Measurements from ENCODE around the gene DYNC2LI1.

DYNC2LI1 gene

DNA sequence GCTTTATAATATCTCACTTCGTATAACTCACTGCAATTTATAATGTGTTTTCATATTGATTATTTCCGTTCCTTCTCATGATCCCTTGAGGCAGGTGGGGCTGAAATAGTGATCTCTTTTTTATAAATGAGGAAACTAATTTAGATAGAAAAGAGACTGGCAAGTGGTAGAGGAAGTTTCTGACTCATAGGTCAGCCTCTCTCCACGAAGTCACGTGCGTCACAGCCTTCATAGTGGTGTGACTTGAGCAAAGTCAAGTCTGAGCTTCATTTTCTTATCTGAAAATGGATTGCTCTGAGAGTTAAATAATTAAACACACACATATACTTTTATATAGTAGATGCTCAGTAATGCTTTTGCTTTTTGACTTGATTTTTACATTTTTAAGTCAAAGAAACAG is 44.9 kb downstream of the DYNC2LI1 start:
- no peak for DNase-seq (ENCODE audit: low spot score)

- no peak for DNase-seq (ENCODE audit: low spot score)
These were observed 45.8 kb downstream of the DYNC2LI1 start for GRCh38 chr2:43819491-43820163.

DNA sequence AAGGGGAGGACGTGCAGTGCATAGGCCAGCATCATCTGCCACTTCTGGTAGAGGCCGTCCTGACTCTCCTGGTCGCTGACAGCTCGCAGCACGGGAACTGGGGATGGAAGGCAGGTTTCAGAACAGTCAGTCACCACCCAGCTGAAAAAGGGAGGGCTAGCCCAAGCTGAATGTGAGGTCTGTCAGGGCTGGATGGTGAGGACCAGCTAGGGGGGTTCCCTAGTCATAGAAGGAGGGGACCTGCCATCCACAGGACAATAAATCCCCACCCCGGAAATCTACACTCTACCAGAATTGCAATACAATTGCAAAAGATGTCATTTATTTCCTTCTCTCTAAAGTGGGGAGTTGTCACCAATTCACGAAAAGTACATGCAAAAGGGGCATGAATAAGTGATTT is 49.0 kb downstream of the DYNC2LI1 start:
- no peak for DNase-seq (ENCODE audit: low spot score)

- DNase-seq (ENCODE audit: low spot score), result no peak
These were observed 49.9 kb downstream of the DYNC2LI1 start for GRCh38 chr2:43823751-43824150.

GRCh38 chr2:43824512-43824911 is 50.7 kb downstream of the DYNC2LI1 start:
- DNase-seq (ENCODE audit: low spot score), result no peak

DNA sequence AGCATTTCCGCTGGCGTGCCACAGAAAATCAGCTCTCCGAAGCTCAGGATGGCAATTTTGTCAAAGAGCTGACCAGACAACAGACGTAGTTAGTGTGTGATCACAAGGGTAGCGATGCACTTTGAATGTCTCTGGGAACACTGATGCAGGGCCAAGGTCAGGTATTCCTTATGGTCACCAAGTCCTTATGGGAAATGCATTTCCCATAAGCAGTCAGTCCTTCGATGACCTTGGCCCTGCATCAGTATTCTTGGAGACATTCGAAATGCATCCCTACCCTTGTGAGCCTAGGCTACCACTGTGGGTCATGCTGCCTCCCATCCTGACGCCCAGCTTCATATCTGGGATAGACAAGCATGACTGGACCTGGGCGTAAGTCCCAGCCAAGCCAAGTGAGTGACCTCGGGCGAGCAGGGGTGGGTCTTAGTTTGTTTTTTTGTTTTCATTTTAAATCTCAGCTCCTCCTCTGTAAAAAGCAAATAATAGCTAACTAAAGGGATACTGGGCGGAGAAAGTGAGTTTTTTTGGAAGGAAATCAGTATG is 51.2 kb downstream of the DYNC2LI1 start:
- no peak for DNase-seq (ENCODE audit: low spot score)

GRCh38 chr2:43825841-43826240 is 52.0 kb downstream of the DYNC2LI1 start:
- DNase-seq (ENCODE audit: low spot score), result no peak

GRCh38 chr2:43826305-43827250 is 52.7 kb downstream of the DYNC2LI1 start:
- no peak for DNase-seq (ENCODE audit: low spot score)

GRCh38 chr2:43831543-43832294 is 57.9 kb downstream of the DYNC2LI1 start:
- DNase-seq (ENCODE audit: low spot score), result no peak

- DNase-seq (ENCODE audit: low spot score), result no peak
These were observed 58.6 kb downstream of the DYNC2LI1 start for GRCh38 chr2:43832457-43832856.

GRCh38 chr2:43837033-43837432 is 63.2 kb downstream of the DYNC2LI1 start:
- no peak for DNase-seq (ENCODE audit: low spot score)

DNA sequence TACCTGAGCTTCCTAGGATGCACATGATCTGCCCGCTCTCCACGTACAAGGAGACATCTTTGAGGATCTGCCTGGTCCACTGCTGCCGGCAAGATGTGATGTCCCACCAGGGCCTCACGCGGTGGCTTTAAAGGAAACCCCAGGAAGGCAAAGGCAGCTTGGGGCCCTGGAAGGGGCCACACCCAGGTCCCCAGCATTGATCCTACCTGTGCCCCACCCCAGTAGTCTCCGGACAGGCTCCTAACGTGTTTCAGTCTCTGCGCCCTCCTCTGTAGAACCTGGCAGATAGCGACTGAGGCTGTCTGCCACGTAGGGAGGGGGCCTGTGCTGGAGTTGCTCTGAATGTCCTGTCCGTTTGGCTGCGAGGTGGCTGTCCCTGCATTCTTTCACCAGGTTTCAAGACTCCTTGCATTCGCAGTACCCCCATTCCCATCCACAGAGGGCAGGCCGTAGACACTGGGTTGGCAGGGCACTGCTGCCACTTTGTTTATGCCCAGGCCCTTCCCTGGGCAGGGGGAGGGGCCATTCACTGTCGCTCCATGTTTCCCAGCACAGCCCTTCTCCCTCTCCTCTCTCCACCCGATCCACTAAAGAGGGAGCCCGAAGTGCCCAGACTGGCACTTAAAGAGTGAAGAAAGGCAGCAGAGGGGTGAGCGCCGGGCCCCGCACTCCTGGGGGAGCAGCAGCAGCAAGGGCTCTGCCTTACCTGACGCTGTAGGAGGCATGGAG is 64.2 kb downstream of the DYNC2LI1 start:
- no peak for DNase-seq (ENCODE audit: low spot score)

DNA sequence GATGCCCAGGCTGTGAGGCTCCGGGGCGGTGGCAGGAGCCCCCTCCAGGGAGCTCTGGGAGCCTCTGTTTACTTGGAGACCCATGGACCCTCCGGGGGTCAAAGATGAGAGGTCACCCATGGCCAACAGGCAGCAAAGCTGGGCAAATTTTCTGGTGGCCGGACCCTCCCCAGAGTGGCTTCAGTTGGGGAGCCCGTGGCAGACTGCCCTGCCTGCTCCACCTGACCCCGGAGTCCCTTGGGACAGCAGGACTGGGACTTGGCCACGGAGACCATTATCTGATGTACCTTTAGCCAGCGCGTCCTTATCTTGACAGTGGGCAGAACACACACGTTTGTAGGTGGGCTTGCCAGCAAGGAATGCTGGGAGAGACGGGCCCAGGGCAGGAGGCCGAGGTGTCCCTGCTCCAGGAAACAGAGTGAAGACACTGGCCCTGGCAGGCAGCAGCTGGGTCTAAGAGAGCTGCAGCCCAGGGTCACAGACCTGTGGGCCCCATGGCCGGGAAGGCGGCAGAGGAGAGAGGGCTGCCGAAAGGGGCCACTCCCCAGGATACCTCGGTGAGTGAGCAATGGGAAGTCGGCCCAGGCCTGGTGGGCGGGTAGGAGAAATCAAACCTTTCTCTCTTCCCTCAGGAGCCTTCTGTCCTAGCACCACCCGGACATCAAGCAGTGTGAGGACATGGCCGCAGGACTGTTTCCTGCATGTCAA is 64.9 kb downstream of the DYNC2LI1 start, which contains the start of the genes ABCG5 and ABCG8:
Gene ABCG5 (minus strand): TSS at position 280 of the 708 bp plus-strand sequence. CDS start 160 bp downstream, at position 120.
Gene ABCG8 (plus strand): TSS at position 412 of the 708 bp plus-strand sequence. CDS start 83 bp downstream, at position 495.
- no peak for DNase-seq (ENCODE audit: low spot score)

- no peak for DNase-seq (ENCODE audit: low spot score)
These were observed 66.1 kb downstream of the DYNC2LI1 start for GRCh38 chr2:43839776-43840564.

DNA sequence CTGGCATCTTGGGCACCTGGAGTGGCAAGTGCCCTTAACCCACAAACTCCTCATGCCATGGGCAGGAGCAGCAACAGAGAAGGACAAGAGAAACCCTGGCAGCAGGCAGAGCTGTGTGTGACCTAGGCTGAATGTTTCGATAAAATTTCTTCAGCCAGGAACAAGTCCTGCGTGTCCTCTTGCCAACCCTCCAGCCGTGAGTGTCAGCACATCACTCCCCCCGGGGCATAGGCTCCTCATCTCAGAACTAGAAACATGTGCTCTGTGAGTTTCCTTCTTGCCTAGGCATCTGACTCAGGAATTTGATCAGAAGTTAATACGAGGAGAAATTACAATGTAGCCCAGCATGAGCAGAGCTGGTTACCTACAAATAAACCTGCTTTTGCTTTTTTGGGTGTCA is 67.1 kb downstream of the DYNC2LI1 start:
- no peak for DNase-seq (ENCODE audit: low spot score)

GRCh38 chr2:43841949-43842865 is 68.4 kb downstream of the DYNC2LI1 start:
- DNase-seq (ENCODE audit: low spot score), result no peak

GRCh38 chr2:43842866-43843226 is 69.0 kb downstream of the DYNC2LI1 start:
- DNase-seq (ENCODE audit: low spot score), result no peak

DNA sequence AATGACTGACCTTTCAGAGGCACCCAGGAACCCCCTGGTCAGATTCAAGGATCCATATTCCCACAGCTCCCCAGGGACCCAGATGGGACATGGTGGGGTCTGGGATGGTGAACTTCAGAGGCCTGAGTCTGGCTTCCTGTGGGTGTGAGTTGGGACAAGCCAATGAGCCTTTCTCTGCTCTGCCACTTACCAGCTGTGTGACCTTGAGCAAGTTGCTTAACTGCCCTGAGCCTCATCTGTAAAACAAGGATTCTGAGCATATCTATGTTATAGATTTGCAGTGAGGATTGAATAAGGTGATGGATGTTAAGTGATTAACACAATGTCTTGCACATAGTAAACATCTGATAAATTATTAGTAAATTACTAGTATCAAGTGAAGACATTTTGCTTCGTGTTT is 71.3 kb downstream of the DYNC2LI1 start:
- no peak for DNase-seq (ENCODE audit: low spot score)
